K562 (cell line): Measurements from ENCODE around the gene ARHGEF12. TPM values are rescaled to one million over a fixed set of nuclear protein-coding genes. Genes with fewer than 3 reads are reported as not detected.

Source experiments
- ATAC-seq: fragments of 200-7000 bp; cut with Tn5 transposase; 3 replicates; pipeline ENCODE4 v1.9.1; 2020; ENCODE audit warnings: moderate library complexity
- BruUV-seq: library from RNA; stranded (reverse); fragments of 400-500 nt; replicated peaks from 2 replicates; lab custom pipeline; 2021; lab: Mats Ljungman, UMichigan
- CTCF ChIA-PET: fragments of 300-600 bp; formaldehyde crosslinking; extraction: SDS; loops from one replicate; lab custom pipeline; 2021; ENCODE audit warnings: low intra/inter-chr PET ratio; lab: Yijun Ruan, JAX
- POLR2A ChIA-PET: fragments of 300-600, 350-650 bp; sonication (Branson Sonifier 250); formaldehyde crosslinking; extraction: SDS; loops from one replicate; lab custom pipeline; 2021; ENCODE audit warnings: antibody characterized with exemption, inconsistent platforms; lab: Yijun Ruan, JAX
- DNase-seq, 4 experiments: peaks; one replicate each; pipeline versions ENCODE4 v3.0.0 to v3.0.0-alpha.2; 2011 to 2018; ENCODE audit warnings: low spot score in 3 of 4, mixed read lengths in 3 of 4; ENCODE audit errors: extremely low read depth in 1 of 4
- FAIRE-seq: peaks from 2 replicates; lab custom pipeline; 2011; peaks lifted over from hg19 to GRCh38; lab: Jason Lieb, UNC
- H2AFZ ChIP-seq: 2 replicates; pipeline ENCODE4 v1.6.0; 2011; ENCODE audit warnings: low read depth, low read length, control low read depth, inconsistent platforms
- H3K27ac ChIP-seq: fragments of 200-600 bp; 3 replicates; pipeline ENCODE4 v1.8.0; 2011; ENCODE audit warnings: low read depth, mild to moderate bottlenecking, control low read depth, inconsistent platforms, low read length, moderate library complexity, mixed read lengths; ENCODE audit errors: extremely low read depth
- H3K27me3 ChIP-seq, 2 experiments: fragments of 300-600 bp in 1 of 2; 2 replicates in 1 of 2; 3 replicates in 1 of 2; pipeline versions ENCODE4 v1.6.0 to v1.8.0; 2011; ENCODE audit warnings: inconsistent platforms in 2 of 2, low read length in 2 of 2, mild to moderate bottlenecking in 1 of 2, mixed read lengths in 1 of 2, moderate library complexity in 1 of 2; ENCODE audit not compliant: control insufficient read depth in 2 of 2, insufficient read depth in 2 of 2
- H3K36me3 ChIP-seq: fragments of 300-600 bp; 3 replicates; pipeline ENCODE4 v1.8.0; 2011; ENCODE audit warnings: mild to moderate bottlenecking, low read length, inconsistent platforms; ENCODE audit not compliant: control insufficient read depth, insufficient read depth
- H3K4me1 ChIP-seq, 2 experiments: fragments of 200-600 bp in 1 of 2; replicated peaks in 1 of 2; 2 replicates in 1 of 2; 3 replicates in 1 of 2; pipeline versions ENCODE4 v1.5.1 to v1.8.0; 2011; ENCODE audit warnings: inconsistent platforms in 2 of 2, low read length in 2 of 2, mild to moderate bottlenecking in 1 of 2, mixed read lengths in 1 of 2, moderate library complexity in 1 of 2; ENCODE audit not compliant: control insufficient read depth in 2 of 2, insufficient read depth in 2 of 2
- H3K4me2 ChIP-seq: 2 replicates; pipeline ENCODE4 v1.6.1; 2011; ENCODE audit warnings: low read length, control low read depth, inconsistent platforms, mixed read lengths; ENCODE audit not compliant: insufficient read depth
- H3K4me3 ChIP-seq: fragments of 200-600 bp; sonication (generic), shearing (Covaris generic); 2 replicates; pipeline ENCODE4 v1.5.1; 2016; ENCODE audit warnings: control low read depth, inconsistent platforms
- H3K79me2 ChIP-seq: fragments of 200-600 bp; 3 replicates; pipeline ENCODE4 v1.8.0; 2011; ENCODE audit warnings: low read length, inconsistent platforms; ENCODE audit not compliant: control insufficient read depth, insufficient read depth
- H3K9ac ChIP-seq, 2 experiments: 2 replicates each; pipeline versions ENCODE4 v1.6.0 to v1.6.1; 2011; ENCODE audit warnings: low read depth in 2 of 2, low read length in 2 of 2, control low read depth in 1 of 2, inconsistent platforms in 1 of 2, mild to moderate bottlenecking in 1 of 2, mixed read lengths in 1 of 2; ENCODE audit not compliant: insufficient read depth in 1 of 2
- H3K9me1 ChIP-seq: one replicate; pipeline ENCODE4 v1.6.0; 2011; ENCODE audit warnings: inconsistent platforms, mild to moderate bottlenecking, low read length, moderate library complexity; ENCODE audit not compliant: control insufficient read depth, insufficient read depth
- H3K9me3 ChIP-seq: replicated peaks from 2 replicates; pipeline ENCODE4 v1.5.1; 2011; ENCODE audit warnings: low read depth, low read length, inconsistent platforms; ENCODE audit not compliant: control insufficient read depth, insufficient read depth
- H4K20me1 ChIP-seq: replicated peaks from 2 replicates; pipeline ENCODE4 v1.6.1; 2011; ENCODE audit warnings: low read length, inconsistent platforms, mixed read lengths; ENCODE audit not compliant: control insufficient read depth, insufficient read depth
- ESRRA ChIP-seq: fragments of 450-650 bp; IDR thresholded peaks from 2 replicates; pipeline ENCODE4 v1.6.1; 2014; ENCODE audit warnings: low read depth, mild to moderate bottlenecking, moderate library complexity, borderline replicate concordance
- WGBS: fragments of 100-300 bp; shearing (Covaris generic); methylation state at CpG from one replicate; pipeline ENCODE4 v1.1.6; 2016; ENCODE audit warnings: low coverage, mixed read lengths; ENCODE audit not compliant: insufficient coverage; ENCODE audit errors: missing lambda C conversion rate; 5-methylcytosine and 5-hydroxymethylcytosine counted together
- in situ Hi-C: fragments of 300-500 bp; cut with MboI; formaldehyde crosslinking; loops from 4 replicates; pipeline ENCODE4 v1.15.0; 2018; ENCODE audit warnings: inconsistent platforms, mixed read lengths
- intact Hi-C: fragments of 100-400 bp; cut with micrococcal nuclease; formaldehyde crosslinking; loops from 2 replicates; pipeline ENCODE4 v1.14.2; 2022
- polyA plus RNA-seq, 8 experiments: library from polyadenylated mRNA; depleted of rRNA in 4 of 8; stranded (reverse) in 5 of 8; unstranded in 3 of 8; fragments of >200 nt; fragmentation: Nextera tagmentation in 2 of 8; fragmentation: Illumina TruSeq in 1 of 8; extraction: Ambion mirVana in 2 of 8; extraction: Trizol in 1 of 8; gene quantifications; 2 replicates each; pipeline versions ENCODE4 v1.2.1 to v1.2.3, GENCODE V29; 2011 to 2014; ENCODE audit warnings: inconsistent platforms in 1 of 8, missing spikeins in 1 of 8
- total RNA-seq, 7 experiments: library from RNA; depleted of rRNA in 6 of 7; stranded (reverse); fragments of >200 nt in 6 of 7; fragmentation: Illumina TruSeq in 2 of 7; extraction: Trizol in 2 of 7; gene quantifications; 2 replicates each; pipeline versions ENCODE4 v1.2.1 to v1.2.3, GENCODE V29; 2011 to 2021; ENCODE audit warnings: low replicate concordance in 1 of 7
- TF ChIP-seq, protein P1 (sequence below): fragments of 150-350 bp; conservative IDR thresholded peaks from 2 replicates; pipeline ENCODE4 v1.6.1; 2014; ENCODE audit warnings: low read length

ARHGEF12 gene
- total and polyA plus RNA-seq, 9 of the 15 experiments (the other 6 are each of a cell fraction or from before 2014, with no cell fraction given) = 3.5 to 51.7 (median 29.5) TPM

DNA sequence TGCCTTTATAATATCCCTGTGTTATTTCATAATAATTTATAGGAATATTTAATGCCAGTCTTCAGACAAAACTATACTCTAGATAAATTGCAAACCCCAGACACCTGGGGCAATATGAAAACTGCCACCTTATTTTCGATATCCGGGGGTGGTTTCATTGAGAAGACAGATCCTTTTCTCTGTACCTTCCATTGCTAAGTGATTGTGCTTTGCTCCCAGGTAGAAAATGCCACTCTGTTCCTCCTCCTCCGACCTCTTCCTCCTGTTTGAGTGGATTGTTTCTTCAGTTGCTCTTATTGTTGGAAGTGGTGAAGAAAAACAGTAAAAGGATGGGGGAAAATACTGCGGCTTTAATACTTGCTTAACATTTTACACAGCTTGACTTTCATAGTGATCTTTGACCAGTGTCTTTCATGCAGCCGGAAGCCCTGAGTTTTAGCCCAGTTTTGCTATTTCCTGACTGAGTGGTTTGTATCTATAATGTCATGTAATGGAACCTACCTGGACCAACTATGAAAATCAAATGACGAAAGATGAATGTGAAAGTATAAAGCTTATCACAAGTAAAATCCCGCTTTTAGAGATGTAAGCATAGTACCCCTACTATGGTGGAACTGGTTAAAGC, 169.7 kb downstream of the ARHGEF12 start (continued):
- TF ChIP-seq, protein P1, sequence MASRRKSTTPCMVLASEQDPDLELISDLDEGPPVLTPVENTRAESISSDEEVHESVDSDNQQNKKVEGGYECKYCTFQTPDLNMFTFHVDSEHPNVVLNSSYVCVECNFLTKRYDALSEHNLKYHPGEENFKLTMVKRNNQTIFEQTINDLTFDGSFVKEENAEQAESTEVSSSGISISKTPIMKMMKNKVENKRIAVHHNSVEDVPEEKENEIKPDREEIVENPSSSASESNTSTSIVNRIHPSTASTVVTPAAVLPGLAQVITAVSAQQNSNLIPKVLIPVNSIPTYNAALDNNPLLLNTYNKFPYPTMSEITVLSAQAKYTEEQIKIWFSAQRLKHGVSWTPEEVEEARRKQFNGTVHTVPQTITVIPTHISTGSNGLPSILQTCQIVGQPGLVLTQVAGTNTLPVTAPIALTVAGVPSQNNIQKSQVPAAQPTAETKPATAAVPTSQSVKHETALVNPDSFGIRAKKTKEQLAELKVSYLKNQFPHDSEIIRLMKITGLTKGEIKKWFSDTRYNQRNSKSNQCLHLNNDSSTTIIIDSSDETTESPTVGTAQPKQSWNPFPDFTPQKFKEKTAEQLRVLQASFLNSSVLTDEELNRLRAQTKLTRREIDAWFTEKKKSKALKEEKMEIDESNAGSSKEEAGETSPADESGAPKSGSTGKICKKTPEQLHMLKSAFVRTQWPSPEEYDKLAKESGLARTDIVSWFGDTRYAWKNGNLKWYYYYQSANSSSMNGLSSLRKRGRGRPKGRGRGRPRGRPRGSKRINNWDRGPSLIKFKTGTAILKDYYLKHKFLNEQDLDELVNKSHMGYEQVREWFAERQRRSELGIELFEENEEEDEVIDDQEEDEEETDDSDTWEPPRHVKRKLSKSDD = no peak

DNA sequence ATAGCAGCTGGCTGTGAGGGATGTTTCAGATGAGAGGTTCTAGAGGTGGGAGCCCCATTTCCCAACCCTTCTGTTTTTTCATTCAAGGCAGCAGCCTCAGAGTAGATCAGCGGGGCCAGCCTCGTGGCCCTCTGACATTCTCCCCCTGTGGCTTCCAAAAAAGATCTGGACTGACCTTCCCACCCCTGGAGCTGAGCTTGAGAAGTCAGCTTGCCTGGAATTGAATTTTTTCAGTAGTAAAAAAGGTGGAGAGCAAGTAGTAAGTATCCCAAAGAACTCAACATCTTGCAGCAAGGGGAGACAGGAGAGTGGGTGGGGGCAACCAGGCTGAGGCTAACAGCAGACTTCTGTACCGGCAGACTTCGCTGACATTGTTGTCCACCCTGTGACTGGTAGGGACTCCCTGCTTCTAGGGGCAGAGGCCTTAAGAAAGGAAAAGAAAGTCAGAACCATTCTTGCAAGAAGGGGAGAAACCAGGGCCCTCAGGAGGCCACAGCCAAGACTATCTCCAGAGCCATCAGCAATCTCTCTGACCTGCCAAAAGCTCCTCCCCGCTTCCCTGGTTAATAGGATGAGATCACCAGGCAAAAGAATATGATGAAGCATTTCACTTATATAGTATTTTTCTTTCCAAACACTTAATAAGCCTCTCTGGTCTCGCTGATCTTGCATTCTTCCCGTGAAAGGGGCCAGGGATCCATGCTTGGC, 173.3 kb downstream of the ARHGEF12 start:
- Histone ChIP-seq H3K9me1 (no peaks in the 10 kb centered on the region), H2AFZ (no peak overlapping the region), H3K9me3 (no peaks in the 10 kb centered on the region), H3K27me3 (peaks cover 41 to 61% of the 10 kb centered on the region in 2 experiments; a peak in 4 of 5 replicates), H3K36me3 (no peaks in the 10 kb centered on the region)
- 3% methylated on average over 7 of the region's 7 CpGs for WGBS
- CTCF ChIA-PET = interaction anchor here (3.3 kb wide), 1 partner anchor 175 kb away, joined by 22 read pairs; no protein-coding TSS in a partner anchor
- in situ Hi-C loops = no loop called here
- FAIRE-seq (no peak), DNase-seq (no peak)
- BruUV-seq = no TSS peak
- intact Hi-C loops = loop anchor here (2.0 to 5.0 kb wide), 3 partner anchors 443 to 1998 kb away; no protein-coding TSS in a partner anchor
- no peak for TF ChIP-seq ESRRA
- TF ChIP-seq, all 486 proteins: peak for 0
- H3K4me2 ChIP-seq = no peak overlapping the region
- no peak overlapping the region for H3K27ac ChIP-seq
- H3K79me2 ChIP-seq = no peaks in the 10 kb centered on the region
- peaks cover 23% of the 10 kb centered on the region for H4K20me1 ChIP-seq
- H3K4me3 ChIP-seq = no peak overlapping the region
- POLR2A ChIA-PET = no interaction called here
- no peak overlapping the region for H3K9ac ChIP-seq
- no peak for ATAC-seq
- peaks cover 0 to 12% of the 10 kb centered on the region in 2 experiments; a peak in 2 of 5 replicates for H3K4me1 ChIP-seq
